ENCODE data around the gene TAF10.
A peak's percentile ranks its signal among the peaks of the same experiment; 100 is the strongest.

The TAF10 gene

DNA sequence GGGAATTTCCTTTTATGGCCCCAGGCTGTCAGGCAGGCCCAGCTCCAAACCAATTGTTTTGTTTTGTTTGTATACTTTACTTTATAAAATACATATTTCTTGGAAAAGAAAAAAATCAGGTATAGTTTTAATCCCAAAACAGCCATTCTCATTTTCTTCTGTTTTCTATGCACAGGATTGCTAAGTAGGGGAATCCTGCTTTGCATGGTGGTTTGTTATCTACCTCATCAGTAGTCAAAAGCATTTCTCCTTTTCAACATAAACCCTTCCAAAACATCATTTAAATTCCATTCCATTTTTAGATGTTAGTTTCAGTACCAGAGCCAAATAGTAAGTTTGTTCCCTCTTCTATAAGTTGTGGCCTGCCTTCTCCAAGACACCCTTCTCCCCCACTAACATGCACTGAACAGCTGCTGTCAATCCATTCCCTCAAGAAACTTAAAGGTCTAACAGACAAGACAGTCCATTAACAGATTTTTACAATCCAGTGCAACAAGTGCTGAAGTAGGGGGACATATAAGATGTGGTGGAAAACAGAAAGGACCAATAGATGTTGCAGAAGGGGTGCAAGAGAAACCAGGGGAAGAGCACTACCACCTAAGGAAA lies 4.7 kb downstream of the TAF10 start:
- DNase-seq = no peak

DNA sequence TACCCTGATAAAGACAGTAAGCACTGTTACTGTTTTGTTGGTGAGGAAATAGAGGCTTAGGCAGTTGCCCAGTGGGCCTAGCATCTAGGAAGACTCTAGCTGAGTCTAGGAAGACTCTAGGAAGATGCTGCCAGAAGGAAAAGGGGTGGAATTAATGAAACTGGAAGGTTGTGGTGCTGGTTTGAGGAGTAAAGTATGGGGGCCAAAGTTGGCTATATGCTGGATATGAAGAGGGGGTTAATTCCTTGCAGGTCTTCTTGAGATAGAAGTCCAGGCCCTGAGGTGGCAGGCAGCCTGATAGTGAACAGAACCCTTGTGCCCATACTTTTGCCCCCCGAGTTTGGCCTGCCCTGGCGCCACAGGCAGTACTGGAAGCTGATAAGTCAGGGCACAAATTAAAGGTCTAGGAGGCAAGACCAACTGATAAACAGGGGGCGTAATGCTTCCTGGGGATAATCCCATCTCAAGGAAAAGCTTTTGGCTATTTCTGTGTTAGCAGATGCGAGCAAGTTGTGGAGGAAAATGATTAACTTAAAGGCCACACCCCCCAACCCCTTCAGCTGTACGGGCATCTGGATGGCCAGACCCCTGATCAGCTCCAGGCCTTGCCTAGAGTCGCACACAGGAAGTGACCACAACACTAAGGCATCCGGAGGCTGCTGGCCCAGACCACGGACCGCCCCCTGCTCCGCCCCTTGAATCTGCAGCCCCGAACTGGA lies 5.4 kb downstream of the TAF10 start:
- DNase-seq = no peak

DNA sequence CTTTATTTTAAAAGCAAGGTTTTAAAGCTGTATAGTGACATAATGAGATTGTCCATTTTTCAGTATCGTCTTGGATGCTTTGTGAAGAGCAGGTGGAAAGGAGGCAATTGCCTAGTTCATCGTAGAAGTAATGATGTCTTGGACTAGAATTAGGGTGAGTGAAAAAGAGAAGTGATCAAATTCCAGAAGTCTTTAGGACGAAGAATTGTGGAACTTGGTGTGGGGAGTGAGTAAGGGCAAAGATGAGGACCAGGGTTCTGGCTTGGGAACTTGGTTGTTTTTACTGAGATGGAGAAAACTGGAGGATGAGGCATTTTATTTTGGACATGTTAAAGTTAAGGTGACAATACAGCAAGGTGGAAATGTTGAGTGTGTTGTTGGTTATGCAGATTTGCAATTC lies 7.2 kb downstream of the TAF10 start:
- no peak for DNase-seq

DNA sequence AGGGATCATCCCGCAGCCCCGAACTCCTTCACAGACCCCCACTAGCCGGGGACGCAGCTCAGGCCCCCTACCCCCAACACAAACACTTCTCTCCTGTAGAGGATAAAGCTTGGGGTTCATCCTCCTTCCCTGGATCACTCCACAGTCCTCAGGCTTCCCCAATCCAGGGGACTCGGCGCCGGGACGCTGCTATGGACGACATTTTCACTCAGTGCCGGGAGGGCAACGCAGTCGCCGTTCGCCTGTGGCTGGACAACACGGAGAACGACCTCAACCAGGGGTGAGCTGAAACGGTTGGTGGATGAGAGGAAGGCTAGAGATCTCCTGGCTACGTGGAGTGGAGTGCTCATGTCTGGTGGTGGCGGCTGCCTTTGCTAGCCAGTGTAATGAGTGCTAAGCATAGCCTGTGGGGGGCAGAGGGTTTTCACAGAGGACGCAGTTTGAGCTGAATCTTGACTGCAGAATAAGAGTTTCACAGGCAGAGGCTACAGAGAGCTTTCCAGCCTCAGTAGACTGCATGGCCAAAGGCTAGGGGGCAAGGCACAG lies 7.9 kb downstream of the TAF10 start:
- no peak for DNase-seq

DNA sequence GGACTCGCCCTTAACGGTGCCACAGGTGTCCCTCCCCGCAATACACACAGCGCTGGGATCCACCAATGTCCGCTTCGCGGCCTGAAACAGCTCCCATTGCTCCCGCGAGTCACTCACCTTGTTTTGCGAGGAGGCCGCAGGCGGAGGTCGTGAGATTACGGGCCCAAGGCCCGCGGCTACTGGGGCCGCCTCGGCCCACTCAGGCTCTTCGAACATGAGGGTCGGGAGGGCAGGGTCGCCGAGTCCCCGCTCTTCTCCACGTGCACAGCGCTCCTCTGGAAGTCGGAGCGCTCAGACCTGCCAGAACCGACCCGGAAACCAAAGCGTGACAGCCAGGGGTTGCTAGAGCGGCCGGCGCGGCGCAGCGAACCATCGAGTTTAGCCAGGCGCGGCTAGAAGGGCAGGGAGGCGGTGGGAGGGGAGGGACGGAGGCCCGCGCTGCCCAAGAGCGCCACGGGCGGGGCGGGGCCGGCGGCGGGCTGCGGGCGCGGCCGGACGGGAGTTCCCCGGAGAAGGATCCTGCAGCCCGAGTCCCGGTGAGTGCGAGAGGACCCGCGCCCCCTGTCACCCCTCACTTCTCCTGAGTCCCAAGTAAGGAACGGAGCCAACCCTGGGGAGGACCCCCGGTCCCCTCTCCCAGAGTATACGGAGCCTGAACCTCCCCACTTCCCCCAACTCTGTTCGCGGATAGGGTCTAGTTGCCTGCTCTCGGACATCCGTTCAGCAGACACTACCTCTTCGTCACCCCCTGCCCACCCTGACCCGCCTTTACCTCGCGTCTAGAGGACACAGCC lies 8.5 kb downstream of the TAF10 start, which contains the start of the genes ILK and RRP8:
Gene ILK, plus strand, starts transcription at position 488 of the 794 bp plus-strand sequence. CDS start 498 bp downstream, outside the sequence.
Gene RRP8, minus strand, starts transcription at position 330 of the 794 bp plus-strand sequence. Its CDS starts 114 bp downstream, at position 216.
- peak; percentile 81 to 85 for DNase-seq

DNA sequence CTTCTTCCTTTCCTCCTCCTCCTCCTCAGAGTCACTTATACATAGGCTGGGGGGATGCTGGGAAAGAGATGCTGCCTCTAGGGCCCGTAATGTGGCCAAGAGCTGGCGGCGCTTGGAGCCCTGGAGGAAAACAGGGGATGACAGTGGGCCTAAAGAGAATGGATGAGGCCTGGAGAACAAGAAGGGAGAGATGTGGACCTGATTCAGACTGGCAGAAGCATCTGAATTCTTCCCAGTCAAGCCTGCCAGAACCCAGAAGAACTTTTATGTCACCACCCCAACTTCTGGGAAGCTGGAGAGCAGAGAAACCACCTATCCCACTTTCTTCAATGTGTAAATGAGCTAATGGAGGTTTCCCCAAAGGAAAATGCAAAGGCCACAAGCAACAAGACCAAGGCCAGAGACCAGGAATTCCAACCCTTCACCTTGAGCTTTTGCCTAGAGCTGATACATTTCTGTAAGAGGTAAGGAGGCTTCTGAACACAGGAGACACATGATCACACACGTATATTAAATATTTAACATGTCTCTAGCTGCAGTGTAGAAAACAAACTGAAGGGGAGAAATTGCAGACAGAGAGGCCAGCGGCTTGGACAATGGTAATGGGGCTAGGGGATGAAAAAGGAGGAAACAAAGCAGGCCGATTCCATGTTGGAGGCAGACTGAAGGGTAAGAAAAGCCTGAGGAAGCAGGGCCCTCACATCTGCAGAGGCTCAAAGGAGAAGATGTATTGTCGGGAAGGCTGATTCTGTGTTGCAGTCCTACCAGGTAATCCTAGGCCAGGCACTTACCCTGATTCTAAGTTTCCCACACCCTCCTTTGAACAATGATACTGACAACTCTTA lies 9.7 kb downstream of the TAF10 start:
- DNase-seq = no peak

DNA sequence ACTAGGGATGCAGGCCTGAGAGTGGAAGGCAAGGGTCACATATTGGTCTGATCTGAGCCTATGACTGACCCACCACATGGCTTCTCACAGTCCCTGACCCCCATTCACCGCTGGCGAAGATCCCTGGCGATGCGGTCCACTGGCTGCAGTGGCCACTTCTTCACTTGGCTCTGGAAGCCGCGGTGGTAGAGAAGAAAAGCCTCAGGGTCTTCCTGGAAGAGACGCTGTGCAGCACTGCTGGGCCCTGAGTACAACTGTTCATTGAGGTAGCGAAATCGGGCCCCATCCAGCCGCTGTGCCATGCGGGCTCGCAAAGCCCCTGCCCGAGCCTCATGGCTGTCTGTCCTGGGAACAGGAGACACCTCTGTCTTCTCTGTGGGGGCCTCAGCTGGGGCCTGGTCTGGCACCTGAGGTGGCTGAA lies 11.0 kb downstream of the TAF10 start:
- DNase-seq = no peak

DNA sequence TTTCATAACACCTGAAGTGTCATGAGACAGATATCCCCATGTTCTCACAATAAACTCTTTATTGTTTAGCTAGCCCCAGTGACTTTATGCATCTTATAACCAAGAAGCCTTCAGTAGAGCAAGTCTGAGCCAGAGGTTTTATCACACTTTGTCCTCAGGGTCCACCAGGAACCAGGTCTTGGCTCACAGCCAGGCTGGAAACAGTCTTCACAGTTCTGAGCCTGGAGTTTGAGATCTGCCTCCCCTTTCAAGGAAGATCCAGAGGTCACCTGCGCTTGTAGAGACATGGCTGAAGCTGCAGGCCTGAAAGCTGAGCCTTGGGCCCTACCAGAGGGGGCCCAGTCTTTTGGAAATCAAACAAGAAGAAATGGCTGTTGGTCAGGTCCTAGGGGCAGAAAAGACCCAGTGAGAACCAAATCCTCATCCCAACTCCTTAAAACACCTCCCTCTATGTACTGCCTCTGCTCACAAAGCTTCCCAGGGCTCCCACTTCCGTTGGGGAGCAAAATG lies 12.1 kb downstream of the TAF10 start:
- no peak for DNase-seq

DNA sequence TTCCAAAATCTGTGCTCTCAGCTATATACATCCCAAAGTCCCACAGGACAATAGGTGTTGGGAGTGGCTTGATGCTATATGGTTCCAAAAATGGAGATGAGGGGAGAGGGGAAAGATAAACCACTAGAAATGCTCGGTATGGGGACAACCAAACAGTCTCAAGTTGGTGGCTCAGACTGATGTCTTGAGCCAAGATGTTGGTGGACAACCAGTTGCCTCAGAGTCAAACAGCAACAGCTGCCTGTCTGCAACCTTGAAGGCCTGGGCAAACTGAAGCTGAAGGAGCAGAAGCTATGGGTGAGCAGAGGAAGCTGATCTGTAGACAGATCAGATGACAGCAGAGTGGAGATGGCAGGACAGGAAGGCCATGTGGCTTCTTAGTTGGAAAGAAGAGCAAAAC lies 12.6 kb downstream of the TAF10 start:
- DNase-seq = no peak

DNA sequence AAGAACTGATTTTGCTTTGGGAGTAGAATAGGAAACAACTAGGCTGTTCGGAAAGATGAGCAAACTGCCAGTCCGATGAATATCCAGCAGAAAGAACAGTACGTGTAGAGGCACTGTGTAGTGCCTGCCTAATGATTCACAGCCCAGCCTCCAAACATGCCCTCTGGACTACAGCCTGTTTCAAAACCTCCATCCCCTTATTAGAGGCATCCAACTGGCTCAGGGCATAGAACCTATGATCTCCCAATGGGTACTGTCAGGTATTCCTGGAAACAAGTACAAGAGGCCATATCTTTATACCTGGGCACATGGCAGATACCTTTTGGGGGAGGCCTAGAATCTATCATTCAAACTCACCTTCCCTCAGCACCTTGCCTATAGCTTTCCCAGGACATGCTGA lies 13.5 kb downstream of the TAF10 start:
- no peak for DNase-seq

DNA sequence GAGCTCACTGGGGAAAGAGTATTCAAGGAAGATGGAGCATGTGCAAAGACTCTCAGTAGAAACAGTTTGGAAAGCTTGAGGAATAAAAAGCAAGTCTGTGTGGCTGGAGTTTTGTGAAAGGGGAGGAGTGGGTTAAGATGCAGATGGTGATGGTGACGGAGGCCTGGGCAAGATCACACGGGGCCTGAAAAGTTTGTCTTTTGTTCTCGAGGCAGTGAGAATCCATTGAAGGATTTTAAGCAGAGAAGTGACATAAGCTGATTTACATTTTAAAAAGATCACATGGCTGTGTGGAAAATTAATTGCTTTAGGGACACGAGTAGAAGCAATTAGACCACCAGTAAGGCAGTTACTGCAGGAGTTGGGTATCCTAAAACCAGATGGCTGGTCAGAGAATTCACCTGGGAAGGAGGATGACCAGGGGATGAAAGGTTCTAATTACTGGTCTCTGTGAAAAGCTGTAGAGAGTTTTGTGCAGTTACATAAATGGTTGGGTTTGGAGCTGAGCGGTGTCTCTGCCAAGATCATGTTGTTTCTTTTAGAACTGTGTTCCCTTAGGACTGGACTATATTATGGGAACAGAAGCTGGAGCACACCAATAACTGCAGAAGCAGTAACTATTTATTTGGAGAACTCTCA lies 15.7 kb downstream of the TAF10 start:
- DNase-seq = no peak

DNA sequence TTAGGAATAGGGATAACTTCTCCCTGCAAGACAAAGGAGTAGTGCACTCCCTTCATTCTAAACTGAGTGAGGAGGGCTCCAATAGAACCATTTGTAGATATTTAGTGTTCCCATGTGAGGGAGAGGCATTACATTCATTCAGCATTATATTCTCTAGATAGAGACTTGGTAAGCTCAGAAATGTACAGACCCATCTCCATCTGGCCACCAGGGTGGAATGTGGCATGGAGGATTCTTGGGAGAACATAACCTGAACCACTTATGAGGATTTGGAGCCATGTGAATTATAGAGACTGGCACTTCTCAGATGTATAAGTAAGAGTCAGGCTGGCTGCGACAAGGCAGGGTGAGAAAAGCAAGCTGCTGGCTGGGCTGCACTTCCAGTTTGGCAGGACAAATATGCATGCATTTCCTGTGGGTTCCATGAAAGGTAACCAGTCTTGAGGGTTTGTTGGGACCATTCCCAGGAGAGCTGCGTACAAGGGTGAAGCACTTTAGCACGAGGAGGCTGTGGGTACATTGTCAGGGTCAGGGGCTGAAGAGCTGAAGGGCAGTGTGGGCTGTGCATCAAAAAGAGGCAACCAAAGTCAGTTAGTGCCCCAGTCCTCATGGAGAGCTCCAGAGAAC lies 17.8 kb downstream of the TAF10 start:
- no peak for DNase-seq

DNA sequence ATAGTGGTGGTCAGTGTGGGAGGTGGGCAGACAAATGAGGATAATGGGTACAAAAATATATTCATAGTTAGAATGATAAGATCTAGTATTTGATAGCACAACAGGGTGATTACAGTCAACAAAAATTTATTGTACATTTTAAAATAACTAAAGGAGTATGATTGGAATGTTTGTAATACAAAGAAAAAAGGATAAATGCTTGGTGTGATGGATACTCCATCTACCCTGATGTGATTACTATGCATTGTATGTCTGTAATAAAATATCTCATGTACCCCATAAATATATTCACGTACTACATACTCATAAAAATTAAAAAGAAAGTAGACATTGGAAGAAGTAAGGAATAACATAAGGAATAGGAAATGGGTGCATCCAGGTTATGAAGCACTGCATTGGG lies 24.0 kb downstream of the TAF10 start:
- DNase-seq = no peak

DNA sequence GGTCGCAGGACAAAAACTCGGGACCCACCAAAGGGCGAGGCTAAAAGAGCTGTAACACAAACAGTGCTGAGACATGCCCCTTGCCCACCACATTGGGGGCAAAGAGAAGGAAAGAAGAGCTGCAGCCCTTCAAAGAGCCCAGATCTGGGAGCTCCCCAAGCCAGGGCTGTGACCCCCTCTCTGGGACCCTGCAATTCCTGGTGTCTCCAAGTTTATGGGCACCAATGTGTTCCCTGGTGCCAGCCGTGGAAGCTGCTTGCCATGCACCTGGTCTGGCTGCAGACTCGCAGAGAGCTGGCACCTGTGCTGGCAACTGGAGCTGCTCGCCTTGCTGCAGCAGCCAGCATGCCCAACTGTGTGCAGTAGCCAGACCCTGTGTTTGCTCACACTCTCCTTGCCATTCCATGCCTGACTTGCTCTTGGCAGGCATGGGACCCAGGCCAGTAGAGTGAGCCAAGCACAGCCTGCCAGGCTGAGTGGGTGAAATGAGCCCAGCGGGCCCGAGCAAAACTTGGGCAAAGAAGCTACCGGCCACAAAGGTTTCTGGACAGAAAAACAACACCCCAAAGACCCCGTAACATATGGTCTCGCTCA lies 24.6 kb downstream of the TAF10 start:
- DNase-seq = no peak

DNA sequence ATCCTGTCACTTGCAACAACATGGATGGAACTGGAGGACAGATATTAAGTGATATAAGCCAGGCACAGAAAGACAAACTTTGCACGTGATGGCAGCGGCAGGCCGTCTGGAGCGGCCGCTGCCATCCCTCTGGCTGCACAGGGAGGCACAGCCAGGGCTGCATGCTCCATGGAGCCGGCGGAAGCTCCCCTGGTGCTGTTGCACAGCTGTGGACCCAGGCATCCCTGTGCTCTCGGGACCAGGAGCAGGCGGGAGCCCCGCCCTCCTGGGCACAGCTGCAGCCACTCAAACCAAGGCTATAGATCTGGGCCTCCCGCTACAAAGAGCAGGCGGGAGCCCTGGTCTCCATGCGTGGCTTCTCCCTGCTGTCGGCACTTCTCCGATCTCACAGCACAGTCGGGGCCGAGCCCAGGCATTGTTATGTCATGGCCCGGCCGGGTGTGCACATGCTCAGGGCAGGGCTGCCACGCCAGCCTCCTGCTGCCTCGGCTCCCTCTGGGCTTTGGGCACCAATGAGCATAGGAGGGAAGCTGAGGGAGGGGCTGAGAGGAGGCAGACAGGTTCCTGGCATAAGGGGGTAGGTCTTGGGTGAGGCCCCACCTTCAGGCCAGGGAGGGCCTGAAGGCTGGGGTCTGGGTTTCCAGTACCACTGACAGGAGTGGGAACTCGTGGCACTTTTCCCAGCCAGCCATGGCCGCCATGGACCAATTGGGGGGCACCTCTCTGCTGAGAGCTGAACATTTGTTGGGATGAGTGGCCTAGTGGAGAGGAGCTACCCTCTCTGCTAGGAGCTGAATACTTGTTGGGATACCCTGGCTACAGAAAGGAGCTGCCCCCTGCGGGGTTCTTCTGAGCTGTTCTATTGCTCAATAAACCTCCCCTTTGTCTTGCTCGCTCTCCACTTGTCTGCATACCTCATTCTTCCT lies 25.3 kb downstream of the TAF10 start:
- no peak for DNase-seq

DNA sequence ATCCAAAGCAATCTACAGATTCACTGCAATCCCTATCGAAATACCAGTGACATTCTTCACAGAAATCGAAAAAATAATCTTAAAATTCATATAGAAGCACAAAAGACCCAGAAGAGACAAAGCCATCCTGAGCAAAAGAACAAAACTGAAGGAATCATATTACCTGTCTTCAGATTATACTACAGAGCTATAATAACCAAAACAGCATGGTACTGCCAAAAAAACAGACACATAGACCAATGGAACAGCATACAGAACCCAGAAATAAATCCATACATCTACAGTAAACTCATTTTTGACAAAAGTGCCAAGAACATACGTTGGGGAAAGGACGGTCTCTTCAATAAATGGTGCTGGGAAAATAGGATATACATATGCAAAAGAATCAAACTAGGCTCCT lies 27.5 kb downstream of the TAF10 start:
- no peak for DNase-seq

DNA sequence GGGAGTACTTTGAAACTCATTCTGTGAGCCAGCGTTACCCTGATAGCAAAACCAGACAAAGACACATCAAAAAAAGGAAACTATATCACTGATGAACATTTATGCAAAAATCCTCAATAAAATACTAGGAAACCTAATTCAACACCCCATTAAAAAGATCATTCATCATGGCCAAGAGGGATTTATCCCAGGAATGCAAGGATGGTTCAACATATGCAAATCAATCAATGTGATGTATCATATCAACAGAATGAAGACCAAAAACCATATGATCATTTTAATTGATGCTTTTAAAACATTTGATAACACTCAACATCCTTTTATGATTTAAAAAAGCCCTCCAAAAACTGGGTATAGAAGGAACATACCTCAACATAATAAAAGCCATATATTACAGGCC lies 28.4 kb downstream of the TAF10 start:
- no peak for DNase-seq

DNA sequence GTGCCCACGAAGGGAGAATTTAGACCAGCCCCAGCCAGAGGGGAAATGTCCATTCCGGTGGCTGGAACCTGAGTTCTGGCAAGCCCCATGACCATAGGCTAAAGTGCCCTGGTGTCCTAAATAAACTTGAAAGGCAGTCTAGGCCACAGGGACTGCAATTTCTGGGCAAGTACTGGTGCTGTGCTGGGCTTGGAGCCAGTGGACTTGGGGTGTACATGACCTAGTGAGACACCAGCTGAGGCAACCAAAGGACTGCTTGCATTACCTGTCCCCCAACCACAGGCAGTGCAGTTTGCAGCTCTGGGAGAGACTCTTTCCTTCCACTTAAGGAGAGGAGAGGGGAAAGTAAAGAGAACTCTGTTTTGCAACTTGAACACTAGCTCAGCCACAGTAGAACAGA lies 32.3 kb downstream of the TAF10 start:
- no peak for DNase-seq

DNA sequence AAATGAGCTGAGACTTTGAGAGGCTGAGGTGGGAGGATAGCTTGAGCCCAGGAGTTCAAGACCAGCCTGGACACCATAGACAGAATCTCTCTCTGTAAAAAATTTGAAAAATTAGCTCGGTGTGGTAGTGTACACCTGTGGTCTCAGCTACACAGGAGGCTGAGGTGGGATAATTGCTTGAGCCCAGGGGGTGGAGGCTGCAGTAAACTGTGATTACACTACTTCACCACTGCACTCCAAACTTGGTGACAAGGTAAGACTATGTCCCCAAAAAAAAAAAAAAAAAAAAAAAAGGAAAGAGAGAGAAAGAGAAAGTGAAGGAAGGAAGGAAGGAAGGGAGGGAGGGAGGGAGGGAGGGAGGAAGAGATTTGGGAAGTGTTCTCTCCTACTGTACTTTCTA lies 33.9 kb downstream of the TAF10 start:
- no peak for DNase-seq
